ENCODE results near the gene COL15A1. TPM values are rescaled to one million over a fixed set of nuclear protein-coding genes. Genes with fewer than 3 reads are reported as not detected.

The COL15A1 gene
- total RNA-seq, 1 experiment from 2014 or later: not detected

DNA sequence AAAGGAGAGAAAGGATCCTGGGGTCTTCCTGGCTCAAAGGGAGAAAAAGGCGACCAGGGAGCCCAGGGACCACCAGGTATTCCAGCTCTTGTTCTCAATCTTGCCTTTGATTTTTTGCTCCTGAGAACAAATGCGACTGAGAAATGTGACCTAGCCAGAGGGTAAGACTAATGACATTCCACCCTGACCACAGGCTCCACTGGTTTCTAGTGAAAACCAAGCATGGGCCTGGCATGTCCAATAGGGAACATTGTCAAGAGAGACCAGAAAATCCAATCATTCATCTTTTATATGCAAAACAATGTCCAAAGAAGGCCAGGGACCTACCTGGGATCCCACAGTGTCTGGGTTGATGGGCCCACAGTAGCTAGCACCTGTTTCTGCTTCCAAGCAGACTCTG, 110.9 kb downstream of the COL15A1 start:
- H2AK5ac ChIP-seq (ENCODE audit: insufficient read length, low read length): no peak overlapping the region
- DNase-seq: no peak
- no peaks in the 10 kb centered on the region for H4K20me1 ChIP-seq (ENCODE audit: control insufficient read depth, insufficient read depth, insufficient read length)
- H4K5ac ChIP-seq (ENCODE audit: insufficient read length, low read depth, low read length): no peak overlapping the region
- H2BK20ac ChIP-seq (ENCODE audit: low read depth, low read length, poor library complexity, severe bottlenecking): no peak overlapping the region
- H3K4ac ChIP-seq (ENCODE audit: low read depth, low read length): no peak overlapping the region
- H2BK5ac ChIP-seq (ENCODE audit: insufficient read length, low read length): no peak overlapping the region
- no peak overlapping the region for H2BK120ac ChIP-seq (ENCODE audit: low read depth, low read length, poor library complexity, severe bottlenecking)
- H2BK15ac ChIP-seq (ENCODE audit: low read depth, low read length): no peak overlapping the region
- no peak overlapping the region for H3K18ac ChIP-seq (ENCODE audit: insufficient read length, low read depth, low read length)
- no peak overlapping the region for H3K27ac ChIP-seq (ENCODE audit: insufficient read length, low read depth, low read length)
- no peak overlapping the region for H3T11ph ChIP-seq (ENCODE audit: low read length)
- WGBS (ENCODE audit: extremely low coverage, insufficient read length, low lambda C conversion rate): no CpG with 5 or more reads among the region's 2 CpGs
- Mint-ChIP-seq H3K27me3 (ENCODE audit: low read depth) (peaks cover 7% of the 10 kb centered on the region), H3K4me1 (peaks cover 2 to 3% of the 10 kb centered on the region in 2 experiments; a peak in 3 of 4 replicates), H3K4me3 (no peak overlapping the region), H3K36me3 (ENCODE audit: insufficient read depth in 1 of 3, low read depth in 3 of 3) (no peaks in the 10 kb centered on the region), H3K27ac (no peak overlapping the region), H3K9me3 (no peaks in the 10 kb centered on the region)
- H3K14ac ChIP-seq (ENCODE audit: insufficient read depth, low read length): no peak overlapping the region
- H3K23ac ChIP-seq (ENCODE audit: insufficient read length, low read depth, low read length): no peak overlapping the region
- no peaks in the 10 kb centered on the region for H3K9me3 ChIP-seq (ENCODE audit: control insufficient read depth, low read depth, low read length)
- H3K56ac ChIP-seq (ENCODE audit: insufficient read length, low read depth, low read length): no peak overlapping the region
- no peaks in the 10 kb centered on the region for H3K79me2 ChIP-seq (ENCODE audit: insufficient read depth, low read length)
- H4K91ac ChIP-seq (ENCODE audit: insufficient read length, low read depth, low read length): no peak overlapping the region
- no peak overlapping the region for H2BK12ac ChIP-seq (ENCODE audit: insufficient read length, low read depth, low read length)
- H3K79me1 ChIP-seq (ENCODE audit: insufficient read depth, low read depth, low read length, poor library complexity, severe bottlenecking): no peaks in the 10 kb centered on the region
- H3K4me1 ChIP-seq (ENCODE audit: insufficient read depth, low read length): no peaks in the 10 kb centered on the region
- H4K8ac ChIP-seq (replicated peaks; ENCODE audit: insufficient read length, low read depth, low read length): no peak overlapping the region
- no peak overlapping the region for H3K4me2 ChIP-seq (ENCODE audit: insufficient read depth, insufficient read length, low read length)
- H3K9ac ChIP-seq (ENCODE audit: extremely low read depth, insufficient read length, low read length): no peak overlapping the region
- no peaks in the 10 kb centered on the region for H3K23me2 ChIP-seq (ENCODE audit: insufficient read length, low read depth, low read length, poor library complexity, severe bottlenecking)
- H2AFZ ChIP-seq (ENCODE audit: low read length): no peak overlapping the region
- no peaks in the 10 kb centered on the region for H3K27me3 ChIP-seq (ENCODE audit: insufficient read depth, low read length)
- no peak for TF ChIP-seq CTCF (conservative IDR thresholded peaks at IDR 0.05)
